Measurements from ENCODE around the gene KRTAP10-11.

KRTAP10-11 gene

GRCh38 chr21:44612669-44613229, 33.5 kb upstream of the KRTAP10-11 start:
- H3K4me3 ChIP-seq (ENCODE audit: low read length): no peak overlapping the region
- TF ChIP-seq CTCF (conservative IDR thresholded peaks at IDR 0.05; ENCODE audit: low read length): no peak
- DNase-seq (ENCODE audit: low read depth): no peak

- no peak for TF ChIP-seq CTCF (conservative IDR thresholded peaks at IDR 0.05; ENCODE audit: low read length)
- DNase-seq (ENCODE audit: low read depth): no peak
- H3K4me3 ChIP-seq (ENCODE audit: low read length): no peak overlapping the region
Observed at GRCh38 chr21:44613386-44614155, 32.6 kb upstream of the KRTAP10-11 start.

- DNase-seq (ENCODE audit: low read depth): no peak
- H3K4me3 ChIP-seq (ENCODE audit: low read length): no peak overlapping the region
- TF ChIP-seq CTCF (conservative IDR thresholded peaks at IDR 0.05; ENCODE audit: low read length): no peak
Observed at GRCh38 chr21:44614161-44614631, 32.0 kb upstream of the KRTAP10-11 start.

- DNase-seq (ENCODE audit: low read depth): no peak
- TF ChIP-seq CTCF (conservative IDR thresholded peaks at IDR 0.05; ENCODE audit: low read length): no peak
- H3K4me3 ChIP-seq (ENCODE audit: low read length): no peak overlapping the region
Observed at GRCh38 chr21:44614961-44615391, 31.2 kb upstream of the KRTAP10-11 start.

GRCh38 chr21:44615466-44615865, 30.7 kb upstream of the KRTAP10-11 start:
- no peak for DNase-seq (ENCODE audit: low read depth)
- H3K4me3 ChIP-seq (ENCODE audit: low read length): no peak overlapping the region
- TF ChIP-seq CTCF (conservative IDR thresholded peaks at IDR 0.05; ENCODE audit: low read length): no peak

- no peak overlapping the region for H3K4me3 ChIP-seq (ENCODE audit: low read length)
- no peak for DNase-seq (ENCODE audit: low read depth)
- no peak for TF ChIP-seq CTCF (conservative IDR thresholded peaks at IDR 0.05; ENCODE audit: low read length)
Observed at GRCh38 chr21:44615911-44616590, 30.2 kb upstream of the KRTAP10-11 start.

Measured in AG10803 (cell line).